Right renal cortex interstitium (tissue), 3 donors: Measurements from ENCODE around the gene ITGA6. TPM values are rescaled to one million over a fixed set of nuclear protein-coding genes. Genes with fewer than 3 reads are reported as not detected.

ENCODE experiments used
- DNase-seq, 3 donors: peaks; one replicate each; pipeline ENCODE4 v3.0.0-alpha.2; 2013; ENCODE audit warnings: low read depth in 3 of 3, low spot score in 2 of 3
- polyA plus RNA-seq, 3 donors: library from polyadenylated mRNA; unstranded; fragments of 120-200 nt; gene quantifications; one replicate each; pipeline ENCODE4 v1.2.1, GENCODE V29; 2013; ENCODE audit not compliant: insufficient read length in 3 of 3

The ITGA6 gene
- polyA plus RNA-seq, 3 donors, result 105 to 108 (median 108) TPM

DNA sequence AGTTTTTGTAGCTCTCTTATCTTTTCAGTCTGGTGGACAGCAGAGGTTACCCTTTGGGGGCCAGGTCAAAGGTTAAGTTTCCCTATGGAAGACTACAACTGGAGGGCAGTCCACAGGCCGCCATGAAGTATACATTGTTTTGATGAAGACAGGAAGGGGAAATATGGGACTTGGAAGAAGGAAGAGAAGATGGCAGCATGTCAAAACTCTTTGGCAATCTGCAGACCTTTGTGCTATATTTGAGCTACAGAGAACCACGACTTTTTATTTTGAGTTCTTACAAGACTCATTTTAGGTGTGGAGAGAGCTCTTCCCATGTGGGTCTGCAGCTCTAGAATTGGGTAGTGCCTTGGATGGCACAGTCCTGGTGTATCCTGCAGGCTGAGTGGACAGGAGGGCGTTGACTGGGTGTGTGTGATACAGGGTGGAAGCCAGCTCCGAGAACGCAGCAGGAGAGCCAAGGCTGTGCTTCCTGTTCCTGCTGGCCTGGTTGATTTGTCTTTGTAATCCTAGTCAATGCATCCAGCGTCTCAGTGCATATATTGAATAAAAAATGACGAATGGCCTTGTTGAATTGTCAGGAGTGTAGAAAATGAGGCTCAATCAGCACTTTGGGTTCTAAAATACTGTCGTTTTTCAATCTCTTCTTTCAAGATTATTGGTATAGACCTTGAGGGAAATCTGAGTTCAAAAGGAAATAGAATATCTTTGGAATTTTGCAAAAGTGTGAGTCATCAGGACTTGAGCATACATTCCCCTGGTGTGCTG, 11.5 kb downstream of the ITGA6 start:
- no peak for DNase-seq

- no peak for DNase-seq
Measured at GRCh38 chr2:172439509-172439860, 12.1 kb downstream of the ITGA6 start.

- DNase-seq, result no peak
Measured at GRCh38 chr2:172439911-172440310, 12.5 kb downstream of the ITGA6 start.

DNA sequence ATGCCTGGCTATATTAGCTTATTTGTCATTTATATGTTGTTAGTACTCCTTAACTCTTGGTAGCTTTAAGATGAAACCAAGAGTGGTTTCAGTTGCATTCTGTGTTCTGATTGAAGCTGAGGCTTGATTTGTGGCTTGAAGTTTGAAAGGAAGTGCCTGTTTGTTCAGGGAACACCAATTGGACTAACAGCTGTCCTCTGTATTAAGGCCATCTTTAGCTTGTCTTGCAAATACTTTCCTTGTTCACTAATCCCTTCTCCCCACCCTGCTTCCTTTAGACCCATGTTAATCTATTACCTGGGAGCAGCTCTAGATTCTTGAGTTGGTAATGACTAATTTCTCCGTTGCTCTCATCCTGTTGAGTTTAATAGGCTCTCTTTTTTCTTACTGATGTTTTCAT, 13.4 kb downstream of the ITGA6 start:
- no peak for DNase-seq

DNA sequence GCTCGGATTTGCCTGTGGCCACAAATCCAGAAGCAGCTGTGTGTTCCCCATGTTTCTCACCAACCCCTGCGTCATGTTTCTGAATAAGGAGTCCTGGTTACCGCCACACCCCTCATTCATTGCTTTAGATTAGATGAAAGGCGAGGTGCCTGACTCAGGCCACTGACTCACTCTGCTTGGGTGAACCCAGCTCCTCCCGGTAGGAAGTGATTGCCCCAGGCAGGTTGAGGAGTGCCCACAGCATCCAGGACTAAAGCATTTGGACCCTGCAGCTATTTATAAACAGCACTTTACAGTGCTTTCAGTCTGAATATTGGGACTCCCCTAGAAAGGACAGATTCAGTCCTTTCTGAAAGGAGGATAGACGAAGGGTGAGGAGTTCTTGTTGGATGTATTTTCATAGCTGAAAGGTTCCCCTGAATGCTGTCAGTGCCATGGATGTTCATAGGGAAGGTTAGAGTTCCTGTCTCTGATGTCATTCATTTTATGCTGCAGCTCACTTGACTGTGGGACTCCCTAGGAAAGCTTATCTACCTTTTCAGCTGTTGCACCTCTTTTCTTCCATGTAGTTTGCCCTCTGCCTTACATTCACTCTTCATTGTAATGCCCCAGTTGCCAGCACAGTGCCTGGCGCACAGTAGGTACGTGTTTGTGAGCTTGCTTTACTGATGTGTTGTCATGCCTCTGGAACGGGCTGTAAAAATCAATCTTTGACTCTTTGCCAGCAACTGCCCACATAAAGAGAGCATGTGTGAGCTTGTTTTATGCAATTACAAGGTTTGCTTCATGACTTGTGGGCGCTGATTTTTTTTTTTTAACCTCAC, 14.9 kb downstream of the ITGA6 start:
- no peak for DNase-seq

DNA sequence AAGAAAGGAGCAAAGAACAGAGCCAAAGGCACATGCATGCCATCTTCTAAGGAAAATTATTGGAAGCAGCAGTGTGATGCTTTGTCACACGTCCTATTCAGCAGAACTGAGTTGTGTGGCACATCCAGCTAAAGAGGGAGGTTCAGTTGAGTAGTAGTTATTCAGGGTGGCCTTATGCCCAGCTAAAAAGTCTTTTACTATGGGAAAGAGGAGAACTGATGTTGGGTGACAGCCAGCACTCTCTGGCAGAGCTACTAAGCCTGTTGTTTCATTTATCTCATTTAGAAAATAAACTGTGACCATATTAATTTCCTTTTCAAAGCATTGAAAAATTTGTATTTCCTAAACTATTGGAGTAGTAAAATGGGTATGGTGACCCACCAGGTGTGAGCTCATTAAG, 18.5 kb downstream of the ITGA6 start:
- no peak for DNase-seq

DNA sequence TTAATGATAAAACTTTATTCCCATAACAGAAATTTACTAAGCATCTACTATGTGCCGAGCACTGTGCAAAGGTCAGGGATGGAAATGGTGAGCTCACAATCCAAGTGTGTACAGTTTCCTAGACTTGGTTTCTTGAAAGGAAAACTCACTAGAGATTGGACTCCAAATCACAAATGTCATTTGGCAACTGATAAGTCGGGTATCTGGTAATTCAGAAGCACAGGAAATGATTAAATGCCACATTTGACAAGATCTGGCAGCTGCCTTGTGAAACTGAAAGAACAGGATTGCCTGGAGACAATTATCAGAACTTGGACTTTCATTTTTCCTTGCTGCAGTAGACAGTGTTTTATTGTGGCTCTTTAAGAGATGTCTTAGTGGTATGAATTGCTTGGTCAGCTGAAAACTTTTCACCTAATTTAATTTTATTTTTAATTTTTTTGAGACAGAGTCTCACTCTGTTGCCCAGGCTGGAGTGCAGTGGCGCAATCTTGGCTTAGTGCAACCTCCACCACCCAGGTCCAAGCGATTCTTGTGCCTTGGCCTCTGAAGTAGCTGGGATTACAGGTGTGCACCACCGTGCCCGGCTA, 19.2 kb downstream of the ITGA6 start:
- DNase-seq, result no peak

- DNase-seq, result no peak
Measured at GRCh38 chr2:172447811-172448493, 20.6 kb downstream of the ITGA6 start.

DNA sequence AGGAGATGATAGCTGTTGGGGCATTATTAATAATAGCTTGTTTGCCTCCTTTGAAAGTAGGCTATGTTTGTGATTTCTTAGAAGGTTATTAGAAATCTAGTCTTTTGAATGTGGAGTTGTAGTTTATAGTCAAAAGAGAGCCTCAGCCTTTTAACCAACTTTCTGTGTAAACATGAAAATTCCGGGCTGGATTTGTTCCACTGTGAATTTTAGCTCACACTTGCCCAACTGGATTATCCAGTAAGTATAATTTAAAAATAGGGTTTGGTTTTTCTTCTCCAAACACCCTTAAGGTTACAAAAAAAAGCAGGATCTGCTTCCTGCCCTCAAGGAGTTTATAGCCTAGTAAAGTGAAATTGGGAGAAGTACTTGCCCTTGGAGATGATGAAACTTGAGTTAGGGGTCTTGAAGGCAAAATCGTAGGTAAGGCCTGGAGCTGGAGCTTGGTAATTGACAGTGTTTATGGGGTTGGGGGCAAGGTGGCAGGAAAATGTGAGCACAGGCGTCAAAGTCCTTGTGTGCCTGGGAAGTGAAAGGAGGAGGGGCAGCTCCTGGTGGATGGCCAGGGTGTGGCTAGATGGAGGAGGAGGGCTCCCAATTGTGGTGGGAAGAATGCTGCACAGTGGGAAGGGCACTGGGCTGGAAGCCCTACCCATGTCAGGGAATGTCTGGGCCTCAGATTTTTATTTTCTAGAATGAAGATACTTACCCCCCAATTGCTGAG, 21.3 kb downstream of the ITGA6 start:
- no peak for DNase-seq

DNA sequence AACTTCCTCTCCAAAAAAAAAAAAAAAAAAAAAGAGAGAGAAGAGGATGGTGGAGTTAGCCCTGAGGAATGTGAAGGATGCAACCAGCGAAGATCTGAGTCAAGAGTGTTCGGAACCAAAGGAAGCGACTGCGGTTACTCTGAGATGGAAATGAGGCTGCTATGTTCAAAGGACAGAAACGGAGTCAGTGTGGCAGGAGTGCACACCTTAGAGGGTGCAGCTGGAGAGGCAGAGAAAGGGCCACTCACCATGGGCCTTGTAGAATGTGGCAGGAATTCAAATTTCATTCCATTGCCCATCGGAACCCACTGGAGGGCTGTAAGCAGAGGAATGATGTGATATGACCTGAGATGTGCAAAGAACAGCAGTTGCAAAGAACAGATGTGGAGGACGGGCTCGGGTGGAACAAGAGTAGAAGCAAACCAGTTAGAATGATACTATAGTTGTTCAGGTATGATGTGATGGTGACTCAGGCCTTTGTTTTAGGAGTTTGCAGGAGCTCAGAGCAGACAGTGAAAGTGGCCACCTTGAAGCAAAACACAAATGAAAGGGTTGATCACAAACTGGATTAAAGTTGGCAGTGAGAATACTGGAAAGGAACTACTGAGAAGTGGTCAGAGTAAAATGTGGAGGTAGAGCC, 22.6 kb downstream of the ITGA6 start:
- no peak for DNase-seq

- no peak for DNase-seq
Measured at GRCh38 chr2:172451923-172452322, 24.5 kb downstream of the ITGA6 start.

DNA sequence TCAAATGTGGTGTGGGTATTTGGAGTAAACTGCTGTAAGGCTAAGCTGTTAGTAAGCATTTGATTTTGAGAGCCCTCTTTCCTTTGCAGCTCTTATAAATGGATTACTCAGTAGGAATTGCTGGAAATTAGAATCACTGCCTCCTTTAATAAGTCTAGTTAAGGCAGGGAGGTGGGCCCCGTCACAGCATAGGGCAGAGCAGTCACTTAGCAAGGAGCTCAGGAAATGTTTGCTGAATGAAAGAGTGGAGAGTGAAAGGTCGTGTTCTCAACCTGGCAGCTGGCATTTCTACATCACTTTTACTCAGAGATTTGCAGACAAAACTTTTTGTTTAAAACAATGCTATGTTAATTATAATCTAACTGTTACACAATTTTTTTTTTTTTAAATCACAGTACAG, 25.5 kb downstream of the ITGA6 start:
- no peak for DNase-seq

- DNase-seq, result no peak
Measured at GRCh38 chr2:172454404-172455120, 27.2 kb downstream of the ITGA6 start.

- no peak for DNase-seq
Measured at GRCh38 chr2:172455121-172455515, 27.7 kb downstream of the ITGA6 start.

GRCh38 chr2:172456002-172456401, 28.6 kb downstream of the ITGA6 start:
- no peak for DNase-seq

DNA sequence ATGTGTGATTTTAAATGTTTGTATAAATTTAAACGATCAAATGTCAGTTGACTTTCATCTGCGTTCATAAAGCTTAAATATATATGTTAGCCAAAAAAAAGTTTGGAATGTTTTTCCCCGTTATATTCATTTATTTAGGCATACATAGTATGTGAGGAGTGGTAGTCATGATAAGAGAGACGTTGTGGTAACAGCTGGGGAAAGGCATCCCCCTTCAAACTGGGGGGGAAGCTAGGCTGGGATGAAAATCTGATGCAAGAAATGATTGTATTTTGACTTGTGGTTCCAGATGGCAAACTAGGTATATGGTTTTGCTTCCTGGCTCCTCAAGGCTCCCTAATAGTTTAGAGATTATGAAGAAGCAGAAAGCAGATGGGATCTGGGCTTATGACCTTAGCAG, 30.1 kb downstream of the ITGA6 start:
- DNase-seq, result no peak

- DNase-seq, result no peak
Measured at GRCh38 chr2:172458561-172459124, 31.3 kb downstream of the ITGA6 start.

- no peak for DNase-seq
Measured at GRCh38 chr2:172460780-172461201, 33.4 kb downstream of the ITGA6 start.
